Activated CD8-positive, alpha-beta memory T cell treated with anti-CD3 and anti-CD28 coated beads, Interleukin-2, amount 50 U/mL, for 4 hours (primary cell): Measurements from ENCODE around the gene LARP4B.
A peak's percentile ranks its signal among the peaks of the same experiment; 100 is the strongest.

Source experiments
- DNase-seq: peaks from one replicate; pipeline ENCODE4 v3.0.0-alpha.2; 2020

The LARP4B gene

GRCh38 chr10:931326-932318, at the start of gene LARP4B:
TSS of gene LARP4B (minus strand) at chr10:931705. CDS start at chr10:885721, 45,984 bp downstream.
- peak; percentile 96 for DNase-seq

GRCh38 chr10:980468-981093, 49.1 kb upstream of the LARP4B start:
- DNase-seq, result no peak

GRCh38 chr10:978826-979421, 47.4 kb upstream of the LARP4B start:
- no peak for DNase-seq

- no peak for DNase-seq
Measured at GRCh38 chr10:976316-976715, 44.8 kb upstream of the LARP4B start.

GRCh38 chr10:974785-975074, 43.2 kb upstream of the LARP4B start:
- no peak for DNase-seq

GRCh38 chr10:974038-974784, 42.7 kb upstream of the LARP4B start:
- DNase-seq, result no peak

GRCh38 chr10:972763-973162, 41.3 kb upstream of the LARP4B start:
- no peak for DNase-seq

GRCh38 chr10:971613-972012, 40.1 kb upstream of the LARP4B start:
- no peak for DNase-seq

- DNase-seq, result no peak
Measured at GRCh38 chr10:971150-971542, 39.6 kb upstream of the LARP4B start.

- no peak for DNase-seq
Measured at GRCh38 chr10:970311-971149, 39.0 kb upstream of the LARP4B start.

GRCh38 chr10:969473-970150, 38.1 kb upstream of the LARP4B start:
- no peak for DNase-seq

GRCh38 chr10:968546-969199, 37.2 kb upstream of the LARP4B start:
- no peak for DNase-seq

GRCh38 chr10:966466-967235, 35.1 kb upstream of the LARP4B start:
- no peak for DNase-seq

GRCh38 chr10:964988-965417, 33.5 kb upstream of the LARP4B start:
- no peak for DNase-seq

GRCh38 chr10:964321-964987, 32.9 kb upstream of the LARP4B start:
- no peak for DNase-seq

GRCh38 chr10:963655-964054, 32.1 kb upstream of the LARP4B start:
- DNase-seq, result no peak

- no peak for DNase-seq
Measured at GRCh38 chr10:963186-963585, 31.7 kb upstream of the LARP4B start.

- no peak for DNase-seq
Measured at GRCh38 chr10:962342-962741, 30.8 kb upstream of the LARP4B start.

GRCh38 chr10:958856-959255, 27.4 kb upstream of the LARP4B start:
- no peak for DNase-seq

- no peak for DNase-seq
Measured at GRCh38 chr10:958106-958505, 26.6 kb upstream of the LARP4B start.
